Sigmoid colon (tissue), 7 donors: ENCODE measurements around the gene LRRC49. TPM values are rescaled to one million over a fixed set of nuclear protein-coding genes. Genes with fewer than 3 reads are reported as not detected.

Experiments
- DNase-seq: peaks from one replicate; pipeline ENCODE4 v3.0.0-alpha.2; 2019
- H3K27ac ChIP-seq, 4 donors: fragments of 200-600 bp; sonication (generic); one replicate each; pipeline ENCODE4 v1.5.1; 2016 to 2019; ENCODE audit warnings: mild to moderate bottlenecking in 1 of 4
- H3K27me3 ChIP-seq, 3 donors: fragments of 200-600 bp; sonication (generic); one replicate each; pipeline ENCODE4 v1.5.1; 2019; ENCODE audit warnings: mild to moderate bottlenecking in 1 of 3
- H3K36me3 ChIP-seq, 4 donors: fragments of 200-600 bp; sonication (generic); one replicate each; pipeline ENCODE4 v1.5.1; 2016 to 2019
- H3K4me1 ChIP-seq, 4 donors: fragments of 200-600 bp; sonication (generic); one replicate each; pipeline ENCODE4 v1.5.1; 2017 to 2019
- H3K4me3 ChIP-seq, 4 donors: fragments of 200-600 bp; sonication (generic); one replicate each; pipeline ENCODE4 v1.5.1; 2017 to 2019; ENCODE audit warnings: mild to moderate bottlenecking in 2 of 4, moderate library complexity in 1 of 4
- H3K9me3 ChIP-seq, 4 donors: fragments of 200-600 bp in 3 of 4; sonication (generic) in 3 of 4; one replicate each; pipeline versions ENCODE4 v1.5.1 to v1.6.1; 2013 to 2019
- EP300 ChIP-seq, 4 donors: sonication (generic); formaldehyde crosslinking; IDR thresholded peaks; one replicate each; pipeline ENCODE4 v1.6.1; 2017; ENCODE audit warnings: antibody characterized with exemption in 4 of 4
- POLR2A ChIP-seq, 2 donors: fragments of 450-650 bp; IDR thresholded peaks; one replicate each; pipeline ENCODE4 v1.6.1; 2016; ENCODE audit warnings: antibody characterized with exemption in 2 of 2, mild to moderate bottlenecking in 2 of 2, moderate library complexity in 2 of 2
- POLR2AphosphoS5 ChIP-seq, 4 donors: sonication (generic); formaldehyde crosslinking; IDR thresholded peaks; one replicate each; pipeline ENCODE4 v1.6.1; 2017; ENCODE audit warnings: antibody characterized with exemption in 4 of 4
- WGBS, 2 donors: extraction: QIAGEN DNeasy Blood & Tissue Kit; methylation state at CpG; one replicate each; pipeline ENCODE4 v1.1.7; 2013; 5-methylcytosine and 5-hydroxymethylcytosine counted together
- intact Hi-C: fragments of 100-400 bp; cut with DNase I; formaldehyde crosslinking; loops from one replicate; pipeline ENCODE4 v1.15.1; 2023
- polyA plus RNA-seq, 3 donors: library from polyadenylated mRNA; stranded (reverse); fragments of 200-250 nt; gene quantifications; one replicate each; pipeline ENCODE4 v1.2.3, GENCODE V29; 2013
- total RNA-seq, 4 donors: library from RNA; depleted of rRNA; stranded (reverse); fragments of >200 nt; gene quantifications; one replicate each; pipeline ENCODE4 v1.1.0, GENCODE V29; 2016
- TF ChIP-seq, protein P1 (sequence below), 4 experiments: fragments of 450-650 bp in 3 of 4; fragments of 200-600 bp in 1 of 4; IDR thresholded peaks; one replicate each; pipeline ENCODE4 v1.5.1; 2016 to 2019; ENCODE audit warnings: antibody characterized with exemption in 4 of 4, mild to moderate bottlenecking in 3 of 4, moderate library complexity in 2 of 4
- donor health status: healthy with polysubstance abuse.
- donor health status: Bipolar disorder and iron deficiency.
- donor health status: healthy.

The LRRC49 gene
- total and polyA plus RNA-seq, 7 donors: 1.6 to 20.2 (median 10.3) TPM

DNA sequence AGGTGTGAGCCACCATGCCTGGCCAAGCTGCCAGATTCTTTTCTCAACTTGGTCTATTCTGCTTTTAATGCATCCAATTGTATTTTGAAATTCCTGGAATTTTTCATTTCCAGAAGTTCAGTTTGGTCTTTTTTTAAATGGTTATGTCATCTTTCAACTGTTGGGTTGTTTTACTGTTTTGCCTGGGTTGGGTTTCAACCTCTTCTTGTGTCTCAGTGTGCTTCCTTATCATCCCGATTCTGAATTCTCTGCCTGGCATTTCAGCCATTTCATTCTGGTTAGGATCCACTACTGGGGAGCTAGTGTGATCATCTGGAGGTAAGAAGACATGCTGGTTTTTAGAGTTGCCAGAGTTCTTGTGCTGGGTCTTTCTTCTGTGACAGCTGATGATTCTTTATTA lies 61.5 kb downstream of the LRRC49 start:
- Histone ChIP-seq H3K4me3 (no peak overlapping the region), H3K4me1 (peaks cover 0 to 12% (median 6%) of the 10 kb centered on the region in 4 donors), H3K36me3 (no peaks in the 10 kb centered on the region), H3K27ac (no peak overlapping the region), H3K9me3 (peaks cover 0 to 3% (median 0%) of the 10 kb centered on the region in 4 donors), H3K27me3 (no peaks in the 10 kb centered on the region)
- no peak for TF ChIP-seq POLR2AphosphoS5 (IDR thresholded peaks at IDR 0.05)
- TF ChIP-seq POLR2A (IDR thresholded peaks at IDR 0.05): no peak
- TF ChIP-seq, protein P1, sequence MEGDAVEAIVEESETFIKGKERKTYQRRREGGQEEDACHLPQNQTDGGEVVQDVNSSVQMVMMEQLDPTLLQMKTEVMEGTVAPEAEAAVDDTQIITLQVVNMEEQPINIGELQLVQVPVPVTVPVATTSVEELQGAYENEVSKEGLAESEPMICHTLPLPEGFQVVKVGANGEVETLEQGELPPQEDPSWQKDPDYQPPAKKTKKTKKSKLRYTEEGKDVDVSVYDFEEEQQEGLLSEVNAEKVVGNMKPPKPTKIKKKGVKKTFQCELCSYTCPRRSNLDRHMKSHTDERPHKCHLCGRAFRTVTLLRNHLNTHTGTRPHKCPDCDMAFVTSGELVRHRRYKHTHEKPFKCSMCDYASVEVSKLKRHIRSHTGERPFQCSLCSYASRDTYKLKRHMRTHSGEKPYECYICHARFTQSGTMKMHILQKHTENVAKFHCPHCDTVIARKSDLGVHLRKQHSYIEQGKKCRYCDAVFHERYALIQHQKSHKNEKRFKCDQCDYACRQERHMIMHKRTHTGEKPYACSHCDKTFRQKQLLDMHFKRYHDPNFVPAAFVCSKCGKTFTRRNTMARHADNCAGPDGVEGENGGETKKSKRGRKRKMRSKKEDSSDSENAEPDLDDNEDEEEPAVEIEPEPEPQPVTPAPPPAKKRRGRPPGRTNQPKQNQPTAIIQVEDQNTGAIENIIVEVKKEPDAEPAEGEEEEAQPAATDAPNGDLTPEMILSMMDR (IDR thresholded peaks at IDR 0.05): no peak
- no peak for TF ChIP-seq EP300 (IDR thresholded peaks at IDR 0.05)
- intact Hi-C loops: no loop called here
- 90 to 95% methylated on average over 1 of the region's 1 CpG for WGBS, 2 donors
- no peak for DNase-seq

DNA sequence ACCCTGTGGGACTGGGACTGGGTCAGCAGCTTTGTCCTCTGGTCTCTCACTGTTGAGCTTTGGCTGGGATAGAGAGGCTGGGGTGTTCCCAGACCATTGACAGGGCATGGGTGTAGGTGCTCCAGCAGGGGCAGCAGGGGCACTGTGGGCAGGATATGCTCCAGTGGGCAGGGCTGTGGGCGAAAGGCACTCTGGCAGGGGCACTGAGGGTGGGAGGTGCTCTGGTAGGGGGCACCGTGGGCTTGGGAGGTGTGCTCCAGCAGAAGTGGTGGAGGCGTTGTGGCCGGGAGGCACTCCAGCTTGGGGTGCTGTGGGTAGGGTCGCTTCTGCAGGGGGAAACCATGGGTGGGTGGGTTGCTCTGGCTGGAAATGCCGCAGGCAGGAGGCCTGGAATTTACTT lies 62.1 kb downstream of the LRRC49 start:
- H3K4me3 ChIP-seq: no peak overlapping the region
- H3K27me3 ChIP-seq: no peaks in the 10 kb centered on the region
- no peak overlapping the region for H3K27ac ChIP-seq
- WGBS, 2 donors: 90% methylated on average over 6 of the region's 6 CpGs
- H3K9me3 ChIP-seq: peaks cover 0 to 3% (median 0%) of the 10 kb centered on the region in 4 donors
- H3K36me3 ChIP-seq: no peaks in the 10 kb centered on the region
- peaks cover 0 to 12% (median 6%) of the 10 kb centered on the region in 4 donors for H3K4me1 ChIP-seq
- intact Hi-C loops: no loop called here
- DNase-seq: no peak
- TF ChIP-seq POLR2AphosphoS5 (IDR thresholded peaks at IDR 0.05): no peak
- no peak for TF ChIP-seq EP300 (IDR thresholded peaks at IDR 0.05)
- no peak for TF ChIP-seq POLR2A (IDR thresholded peaks at IDR 0.05)
- TF ChIP-seq, protein P1 (IDR thresholded peaks at IDR 0.05): no peak

DNA sequence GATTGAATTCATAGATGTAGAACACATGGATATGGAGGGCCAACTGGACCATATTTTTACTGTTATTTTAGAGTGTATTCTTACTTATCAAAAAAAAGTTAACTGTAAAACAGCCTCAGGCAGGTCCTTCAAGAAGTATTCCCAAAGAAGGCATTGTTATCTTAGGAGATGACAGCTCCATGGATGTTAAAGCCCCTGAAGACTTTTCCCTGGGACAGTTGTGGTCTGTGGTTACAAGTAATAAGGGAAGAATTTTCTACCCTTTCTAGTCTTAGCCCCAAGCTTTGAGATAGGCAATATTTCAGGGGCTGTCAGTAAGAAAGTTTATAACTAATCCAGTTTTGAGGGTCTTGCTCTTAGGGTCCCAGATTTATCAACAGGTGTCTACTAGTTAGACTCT lies 62.5 kb downstream of the LRRC49 start:
- Histone ChIP-seq H3K27me3 (no peaks in the 10 kb centered on the region), H3K4me1 (peaks cover 0 to 12% (median 6%) of the 10 kb centered on the region in 4 donors), H3K9me3 (peaks cover 0 to 3% (median 0%) of the 10 kb centered on the region in 4 donors), H3K4me3 (no peak overlapping the region), H3K36me3 (no peaks in the 10 kb centered on the region), H3K27ac (no peak overlapping the region)
- intact Hi-C loops: no loop called here
- TF ChIP-seq EP300 (IDR thresholded peaks at IDR 0.05) (no peak), POLR2AphosphoS5 (IDR thresholded peaks at IDR 0.05) (no peak), POLR2A (IDR thresholded peaks at IDR 0.05) (no peak)
- TF ChIP-seq, protein P1 (IDR thresholded peaks at IDR 0.05): no peak
- DNase-seq: no peak

DNA sequence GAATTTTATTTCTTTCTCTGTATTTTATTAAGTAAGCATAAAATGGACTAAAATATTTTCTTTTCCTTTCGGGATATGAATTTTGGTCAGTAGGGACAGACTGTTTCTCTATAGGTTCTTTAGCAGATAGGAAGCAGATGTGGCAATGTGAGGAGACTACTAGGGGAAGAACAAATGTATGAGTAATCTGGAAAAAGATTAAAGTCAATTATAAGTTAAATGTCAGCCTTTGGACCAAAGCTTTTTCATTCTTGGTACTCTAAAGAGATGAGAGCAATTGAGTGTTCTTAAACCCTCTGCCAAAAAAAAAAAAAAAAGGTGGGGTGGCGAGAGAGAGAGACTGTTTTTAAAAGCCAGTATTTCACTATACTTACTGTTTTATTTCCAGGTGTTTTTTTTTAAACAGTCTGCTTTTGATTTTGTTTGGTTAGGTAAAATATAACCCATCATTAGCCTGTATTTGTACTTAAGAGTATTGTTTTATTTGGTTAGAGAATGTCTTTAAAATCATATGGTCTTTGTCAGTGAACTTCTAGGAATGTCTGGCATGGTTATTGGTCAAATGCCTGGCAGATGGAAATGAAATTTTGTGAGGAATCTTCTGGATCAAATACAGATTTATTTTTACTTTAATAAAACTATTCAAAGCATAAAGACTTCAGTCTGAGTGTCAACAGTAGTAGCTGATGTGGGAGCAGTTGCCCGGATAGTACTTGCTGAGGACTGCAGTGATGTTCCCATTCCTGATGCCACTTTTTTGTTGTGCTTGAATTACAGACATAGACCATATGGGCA lies 63.8 kb downstream of the LRRC49 start:
- TF ChIP-seq POLR2AphosphoS5 (IDR thresholded peaks at IDR 0.05): no peak
- no peak for TF ChIP-seq EP300 (IDR thresholded peaks at IDR 0.05)
- no peak for TF ChIP-seq POLR2A (IDR thresholded peaks at IDR 0.05)
- TF ChIP-seq, protein P1 (IDR thresholded peaks at IDR 0.05): no peak
- Histone ChIP-seq H3K27ac (no peak overlapping the region), H3K4me3 (no peak overlapping the region), H3K4me1 (peaks cover 0 to 12% (median 6%) of the 10 kb centered on the region in 4 donors), H3K27me3 (no peaks in the 10 kb centered on the region), H3K36me3 (no peaks in the 10 kb centered on the region), H3K9me3 (no peaks in the 10 kb centered on the region)
- 76 to 87% methylated on average over 3 of the region's 3 CpGs for WGBS, 2 donors
- DNase-seq: no peak
- intact Hi-C loops: no loop called here
